Testis (tissue), 2 donors: Measurements from ENCODE around the gene RUNDC1.

Experiments used
- POLR2A ChIP-seq: fragments of 450-650 bp; IDR thresholded peaks from one replicate; pipeline ENCODE4 v1.6.1; 2017; ENCODE audit warnings: antibody characterized with exemption, mild to moderate bottlenecking, moderate library complexity
- TF ChIP-seq, protein P1 (sequence below), 3 experiments: fragments of 450-650 bp in 2 of 3; fragments of 200-600 bp in 1 of 3; sonication (generic) in 1 of 3; IDR thresholded peaks; one replicate each; pipeline ENCODE4 v1.5.1; 2016 to 2019; ENCODE audit warnings: antibody characterized with exemption in 3 of 3, mild to moderate bottlenecking in 2 of 3, moderate library complexity in 1 of 3

DNA sequence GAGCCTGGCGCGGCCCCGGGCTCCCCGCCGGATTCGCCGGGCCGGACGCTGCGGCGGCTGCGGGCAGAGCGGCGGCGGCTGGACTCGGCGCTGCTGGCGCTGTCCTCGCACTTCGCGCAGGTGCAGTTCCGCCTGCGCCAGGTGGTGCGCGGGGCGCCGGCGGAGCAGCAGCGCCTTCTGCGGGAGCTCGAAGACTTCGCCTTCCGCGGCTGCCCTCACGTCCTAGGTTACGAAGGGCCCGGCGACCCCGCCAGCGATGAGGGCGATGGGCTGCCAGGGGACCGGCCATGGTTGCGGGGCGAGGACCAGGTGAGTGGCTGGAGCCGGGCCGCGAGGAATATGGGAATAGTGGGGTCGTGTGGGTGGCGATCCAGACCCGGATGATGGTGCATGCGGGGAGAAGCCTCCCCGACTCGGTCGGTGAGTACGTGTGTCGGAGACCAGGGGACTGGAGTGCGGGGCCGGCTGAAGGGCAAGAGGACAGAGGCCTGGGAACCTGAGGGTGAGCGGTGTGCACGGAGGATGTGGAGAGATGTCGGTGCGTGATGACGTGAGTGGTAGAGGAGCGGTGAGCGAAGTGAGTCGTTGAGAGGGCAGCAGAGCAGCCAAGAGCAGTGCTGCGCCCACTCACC lies 517 bp downstream of the RUNDC1 start:
- no peak for TF ChIP-seq POLR2A
- TF ChIP-seq, protein P1, sequence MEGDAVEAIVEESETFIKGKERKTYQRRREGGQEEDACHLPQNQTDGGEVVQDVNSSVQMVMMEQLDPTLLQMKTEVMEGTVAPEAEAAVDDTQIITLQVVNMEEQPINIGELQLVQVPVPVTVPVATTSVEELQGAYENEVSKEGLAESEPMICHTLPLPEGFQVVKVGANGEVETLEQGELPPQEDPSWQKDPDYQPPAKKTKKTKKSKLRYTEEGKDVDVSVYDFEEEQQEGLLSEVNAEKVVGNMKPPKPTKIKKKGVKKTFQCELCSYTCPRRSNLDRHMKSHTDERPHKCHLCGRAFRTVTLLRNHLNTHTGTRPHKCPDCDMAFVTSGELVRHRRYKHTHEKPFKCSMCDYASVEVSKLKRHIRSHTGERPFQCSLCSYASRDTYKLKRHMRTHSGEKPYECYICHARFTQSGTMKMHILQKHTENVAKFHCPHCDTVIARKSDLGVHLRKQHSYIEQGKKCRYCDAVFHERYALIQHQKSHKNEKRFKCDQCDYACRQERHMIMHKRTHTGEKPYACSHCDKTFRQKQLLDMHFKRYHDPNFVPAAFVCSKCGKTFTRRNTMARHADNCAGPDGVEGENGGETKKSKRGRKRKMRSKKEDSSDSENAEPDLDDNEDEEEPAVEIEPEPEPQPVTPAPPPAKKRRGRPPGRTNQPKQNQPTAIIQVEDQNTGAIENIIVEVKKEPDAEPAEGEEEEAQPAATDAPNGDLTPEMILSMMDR (IDR thresholded peaks at IDR 0.05) = no peak
